ENCODE data around the gene DPYSL5. TPM values are rescaled to one million over a fixed set of nuclear protein-coding genes. Genes with fewer than 3 reads are reported as not detected.

The DPYSL5 gene
- total RNA-seq, 2 experiments from 2014 or later, result not detected

- no peaks in the 10 kb centered on the region for H3K36me3 Mint-ChIP-seq (ENCODE audit: low read depth)
- peaks cover 3% of the 10 kb centered on the region for H3K4me1 Mint-ChIP-seq (ENCODE audit: low read depth)
- H3K4me3 Mint-ChIP-seq, result no peak overlapping the region
- CTCF ChIA-PET, result interaction anchor here (1.3 to 2.8 kb wide), 2 partner anchors 70 to 90 kb away, joined by 5 to 10 read pairs; no protein-coding TSS in a partner anchor
- TF ChIP-seq CTCF (IDR thresholded peaks at IDR 0.05), result no peak
- no peak overlapping the region for H3K27ac Mint-ChIP-seq
- DNase-seq (no peak), ATAC-seq (no peak)
- no peaks in the 10 kb centered on the region for H3K9me3 Mint-ChIP-seq
- POLR2A ChIA-PET, result no interaction called here
- intact Hi-C loops (cut with micrococcal nuclease), result no loop called here
- peaks cover 37% of the 10 kb centered on the region for H3K27me3 Mint-ChIP-seq
Measured at GRCh38 chr2:26852405-26853306, 4.7 kb downstream of the DPYSL5 start.

GRCh38 chr2:26853751-26854150 lies 5.8 kb downstream of the DPYSL5 start:
- no peak for TF ChIP-seq CTCF (IDR thresholded peaks at IDR 0.05)
- Mint-ChIP-seq H3K27ac (no peak overlapping the region), H3K36me3 (ENCODE audit: low read depth) (no peaks in the 10 kb centered on the region), H3K4me3 (no peak overlapping the region), H3K9me3 (no peaks in the 10 kb centered on the region), H3K4me1 (ENCODE audit: low read depth) (peaks cover 3% of the 10 kb centered on the region), H3K27me3 (peaks cover 38% of the 10 kb centered on the region)
- intact Hi-C loops (cut with micrococcal nuclease), result no loop called here
- POLR2A ChIA-PET, result no interaction called here
- DNase-seq (no peak), ATAC-seq (no peak)
- CTCF ChIA-PET, result interaction anchor here (1.3 to 3.8 kb wide), 3 partner anchors 8 to 89 kb away, joined by 5 to 25 read pairs (median 10); no protein-coding TSS in a partner anchor

DNA sequence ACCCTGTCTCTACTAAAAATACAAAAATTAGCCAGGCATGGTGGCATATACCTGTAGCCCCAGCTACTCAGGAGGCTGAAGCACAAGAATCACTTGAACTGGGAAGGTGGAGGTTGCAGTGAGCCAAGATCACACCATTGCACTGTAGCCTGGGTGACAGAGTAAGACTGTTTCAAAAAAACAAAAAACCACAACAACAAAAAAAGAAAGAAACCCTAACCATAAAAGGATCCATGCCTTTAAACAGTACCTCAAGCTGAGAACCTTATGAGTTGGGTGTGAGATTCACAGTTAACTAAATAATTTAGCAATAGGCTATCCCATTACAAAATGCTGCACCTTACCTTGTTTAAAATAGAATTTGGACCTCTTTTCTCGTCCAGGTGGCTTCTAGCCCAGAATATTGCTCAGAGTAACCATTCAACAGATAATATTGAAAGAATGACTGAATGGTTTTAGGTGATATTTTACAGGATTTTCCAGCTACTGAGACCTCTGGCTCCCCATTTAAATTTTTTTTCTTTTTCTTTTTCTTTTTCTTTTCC lies 6.4 kb downstream of the DPYSL5 start:
- ATAC-seq (no peak), DNase-seq (no peak)
- Mint-ChIP-seq H3K27ac (no peak overlapping the region), H3K36me3 (ENCODE audit: low read depth) (no peaks in the 10 kb centered on the region), H3K4me3 (no peak overlapping the region), H3K4me1 (ENCODE audit: low read depth) (no peaks in the 10 kb centered on the region), H3K9me3 (no peaks in the 10 kb centered on the region), H3K27me3 (peaks cover 33% of the 10 kb centered on the region)
- ChIA-PET POLR2A (no interaction called here), CTCF (interaction anchor here (0.8 to 3.8 kb wide), 2 partner anchors 9 to 68 kb away, joined by 4 to 25 read pairs; no protein-coding TSS in a partner anchor)
- intact Hi-C loops (cut with micrococcal nuclease), result no loop called here
- TF ChIP-seq CTCF (IDR thresholded peaks at IDR 0.05), result no peak

DNA sequence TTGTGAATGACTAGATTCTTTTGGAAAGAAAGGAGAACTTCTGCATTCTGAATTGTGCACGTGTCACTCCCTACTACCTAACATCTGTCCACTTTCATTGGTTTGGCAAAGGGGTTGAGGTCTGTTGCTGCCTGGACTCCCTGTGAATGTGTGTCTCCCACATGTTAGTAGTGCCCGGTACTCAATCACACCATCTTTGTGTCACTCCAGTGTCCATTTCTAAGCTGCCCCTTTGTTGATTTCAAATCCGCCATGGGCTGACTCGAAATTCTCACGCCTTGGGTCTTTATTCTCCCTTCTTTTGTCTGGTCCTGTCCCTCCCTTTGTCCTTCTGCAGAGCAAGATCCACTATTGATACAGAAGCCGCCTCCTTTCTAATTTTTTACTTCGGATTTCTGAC lies 7.5 kb downstream of the DPYSL5 start:
- ChIA-PET CTCF (interaction anchor here (1.6 to 3.8 kb wide), 2 partner anchors 10 to 67 kb away, joined by 4 to 25 read pairs; no protein-coding TSS in a partner anchor), POLR2A (no interaction called here)
- H3K36me3 Mint-ChIP-seq (ENCODE audit: low read depth), result no peaks in the 10 kb centered on the region
- no peak for TF ChIP-seq CTCF (IDR thresholded peaks at IDR 0.05)
- H3K27me3 Mint-ChIP-seq, result peaks cover 28% of the 10 kb centered on the region
- H3K4me3 Mint-ChIP-seq, result no peak overlapping the region
- H3K27ac Mint-ChIP-seq, result no peak overlapping the region
- H3K4me1 Mint-ChIP-seq (ENCODE audit: low read depth), result no peaks in the 10 kb centered on the region
- DNase-seq, result no peak
- ATAC-seq, result no peak
- no peaks in the 10 kb centered on the region for H3K9me3 Mint-ChIP-seq
- intact Hi-C loops (cut with micrococcal nuclease), result no loop called here

GRCh38 chr2:26859622-26860021 lies 11.7 kb downstream of the DPYSL5 start:
- ChIA-PET POLR2A (interaction anchor here (0.8 kb wide), 1 partner anchor 13 kb away, joined by 3 read pairs; no protein-coding TSS in a partner anchor), CTCF (interaction anchor here (1.2 to 2.8 kb wide), 4 partner anchors 10 to 83 kb away, joined by 3 to 17 read pairs (median 8); no protein-coding TSS in a partner anchor)
- Mint-ChIP-seq H3K4me1 (ENCODE audit: low read depth) (no peaks in the 10 kb centered on the region), H3K9me3 (no peaks in the 10 kb centered on the region), H3K27me3 (peaks cover 8% of the 10 kb centered on the region), H3K36me3 (ENCODE audit: low read depth) (no peaks in the 10 kb centered on the region), H3K4me3 (no peak overlapping the region), H3K27ac (no peak overlapping the region)
- ATAC-seq (no peak), DNase-seq (no peak)
- TF ChIP-seq CTCF (IDR thresholded peaks at IDR 0.05), result no peak
- intact Hi-C loops (cut with micrococcal nuclease), result no loop called here
